CD4-positive, alpha-beta T cell treated with Interleukin-15 for 1 hour (primary cell): ENCODE results near the gene PPP1R14C.
"Not testable (repeated sequence)": the region's sequence is repeated elsewhere in the genome, so short reads cannot be mapped to it uniquely, and the experiment has no call there.

Source experiments
- DNase-seq: peaks from one replicate; pipeline ENCODE4 v3.0.0-alpha.2; 2020

The PPP1R14C gene

GRCh38 chr6:150142670-150143515 is at the start of gene PPP1R14C:
TSS of gene PPP1R14C (plus strand) at chr6:150143044. CDS start at chr6:150143193, 149 bp downstream.
- DNase-seq: no peak

DNA sequence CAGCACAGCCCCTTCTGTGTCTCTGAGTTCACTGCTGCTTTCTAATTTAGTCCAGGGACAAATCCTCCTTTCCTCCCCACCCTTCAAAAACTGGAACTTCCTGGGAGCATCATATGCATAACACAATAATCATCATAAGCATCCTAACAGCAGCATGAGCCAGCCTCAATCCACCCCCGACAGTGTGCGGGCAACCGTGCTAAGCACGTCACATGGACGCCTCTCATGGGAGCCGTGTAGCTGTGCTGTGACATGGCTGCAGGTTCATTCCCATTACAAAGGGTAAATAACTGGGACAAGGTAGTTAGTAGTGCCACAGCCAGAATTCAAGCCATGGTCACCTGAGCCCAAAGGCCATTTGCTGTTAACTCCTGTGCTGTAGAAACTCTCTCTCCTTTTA is 49.4 kb upstream of the PPP1R14C start:
- DNase-seq: no peak

- DNase-seq: no peak
These were observed 44.7 kb upstream of the PPP1R14C start for GRCh38 chr6:150098155-150098554.

DNA sequence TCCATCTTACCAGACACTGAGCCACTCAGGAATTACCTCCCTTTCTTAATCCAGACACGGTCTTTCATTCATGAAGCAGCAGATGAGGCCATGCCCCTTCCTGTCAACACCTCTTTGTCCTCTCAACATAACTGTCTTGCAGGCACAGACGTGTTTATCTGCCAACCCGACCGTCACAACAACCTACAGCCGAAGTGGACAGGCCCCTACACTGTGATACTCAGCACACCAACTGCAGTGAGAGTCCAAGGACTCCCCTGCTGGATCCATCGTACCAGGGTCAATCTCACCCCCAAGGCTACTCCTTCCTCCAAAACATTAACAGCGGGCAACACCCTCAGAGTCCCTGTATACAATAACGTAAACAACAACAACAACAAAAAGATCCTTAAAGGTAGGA is 43.3 kb upstream of the PPP1R14C start:
- no peak for DNase-seq

- no peak for DNase-seq
These were observed 42.9 kb upstream of the PPP1R14C start for GRCh38 chr6:150099953-150100352.

- no peak for DNase-seq
These were observed 42.1 kb upstream of the PPP1R14C start for GRCh38 chr6:150100745-150101144.

DNA sequence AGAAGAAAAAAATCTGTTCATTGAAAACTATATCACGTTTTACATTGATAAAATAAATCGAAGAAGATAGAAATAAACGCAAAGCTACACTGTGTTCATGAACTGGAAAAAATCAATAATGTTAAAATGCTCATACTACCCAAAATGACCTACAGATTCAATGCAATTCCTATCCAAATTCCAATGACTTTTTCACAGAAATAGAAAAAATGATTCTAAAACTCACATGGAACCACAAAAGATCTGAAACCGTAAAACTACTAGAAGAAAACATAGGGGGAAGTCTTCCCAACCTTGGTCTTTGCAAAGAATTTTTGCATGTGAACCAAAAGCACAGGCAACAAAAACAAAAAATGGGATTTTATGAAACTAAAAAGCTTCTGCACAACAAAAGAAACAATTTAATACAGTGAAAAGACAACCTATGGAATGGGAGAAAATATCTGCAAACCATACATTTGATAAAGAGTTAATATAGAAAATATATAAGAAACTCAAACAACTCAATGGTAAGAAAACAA is 40.0 kb upstream of the PPP1R14C start:
- DNase-seq: no peak

GRCh38 chr6:150112233-150112632 is 30.6 kb upstream of the PPP1R14C start:
- no peak for DNase-seq

DNA sequence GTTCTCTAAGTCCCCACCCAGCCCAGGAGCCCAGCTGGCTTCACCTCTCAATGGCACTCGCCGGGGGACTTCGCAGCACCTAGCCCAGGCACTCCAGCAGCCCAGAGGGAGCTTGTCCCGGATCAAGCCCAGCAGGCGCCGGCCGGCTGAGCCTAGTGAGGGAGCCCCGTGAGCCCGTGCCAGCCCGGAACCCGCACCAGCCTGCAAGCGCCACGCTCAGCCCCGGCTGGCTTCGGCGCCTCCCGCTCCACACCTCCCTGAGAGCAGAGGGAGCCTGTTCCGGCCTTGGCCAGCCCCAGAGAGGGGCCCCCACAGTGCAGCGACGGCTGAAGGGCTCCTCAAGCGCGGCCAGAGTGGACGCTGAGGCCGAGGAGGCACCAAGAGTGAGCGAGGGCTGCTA is 27.1 kb upstream of the PPP1R14C start:
- DNase-seq: no peak

GRCh38 chr6:150116200-150116800 is 26.5 kb upstream of the PPP1R14C start:
- no peak for DNase-seq

DNA sequence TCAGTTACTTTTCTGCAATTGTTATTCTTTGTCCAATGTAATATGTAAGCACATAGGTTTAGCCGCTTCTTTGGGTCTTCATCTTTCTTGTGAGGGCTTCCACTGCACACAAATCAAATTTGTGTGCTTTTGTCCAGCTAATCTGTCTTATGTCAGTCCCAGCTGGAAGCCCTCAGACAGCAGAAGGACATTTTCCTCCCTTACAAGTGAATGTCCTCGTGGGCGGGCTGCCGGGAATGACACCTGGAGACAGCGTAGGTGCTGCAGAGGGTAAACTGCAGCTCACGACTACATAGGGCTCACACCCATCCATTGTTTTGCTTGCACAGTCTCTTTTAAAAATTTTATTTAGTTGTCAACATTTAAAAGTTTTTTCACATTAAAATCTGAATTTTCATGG is 24.6 kb upstream of the PPP1R14C start:
- DNase-seq: no peak

GRCh38 chr6:150118627-150119026 is 24.2 kb upstream of the PPP1R14C start:
- DNase-seq: no peak

DNA sequence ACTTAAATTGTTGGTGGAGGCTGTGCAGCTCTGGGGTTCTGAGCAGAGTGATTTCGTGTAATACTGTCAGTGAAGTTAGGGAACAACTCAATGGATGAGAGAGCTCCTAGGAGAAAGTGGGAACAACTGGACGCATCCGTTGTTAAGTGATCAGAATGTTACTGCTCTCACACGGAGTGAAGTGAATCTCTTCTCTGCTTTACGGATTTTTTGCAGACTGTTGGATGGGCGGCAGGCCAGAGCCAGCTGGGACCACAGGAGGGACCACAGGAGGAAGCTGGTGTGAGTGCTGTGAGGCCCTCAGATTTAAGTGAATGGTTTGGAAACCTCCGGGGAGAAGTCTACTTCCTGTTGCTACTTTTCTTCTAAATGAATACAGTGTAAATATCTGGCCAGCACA is 23.7 kb upstream of the PPP1R14C start:
- DNase-seq: no peak

DNA sequence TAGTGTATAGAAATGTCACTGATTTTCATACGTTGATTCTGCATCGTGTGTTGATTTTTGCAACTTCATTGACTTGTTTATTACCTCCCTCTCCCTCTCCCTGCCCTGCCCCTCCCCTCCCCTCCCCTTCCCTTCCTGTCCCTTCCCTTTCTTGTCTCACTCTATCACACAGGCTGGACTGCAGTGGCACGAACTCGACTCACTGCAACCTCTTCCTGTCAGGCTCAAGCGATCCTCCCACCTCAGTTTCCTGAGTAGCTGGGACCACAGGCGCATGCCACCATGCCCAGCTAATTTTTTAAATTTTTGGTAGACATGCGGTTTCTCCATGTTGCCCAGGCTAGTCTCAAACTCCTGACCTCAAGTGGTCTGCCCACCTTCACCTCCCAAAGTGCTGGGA is 19.2 kb upstream of the PPP1R14C start:
- no peak for DNase-seq

- no peak for DNase-seq
These were observed 18.6 kb upstream of the PPP1R14C start for GRCh38 chr6:150124235-150124634.

GRCh38 chr6:150126641-150127291 is 16.1 kb upstream of the PPP1R14C start:
- no peak for DNase-seq

DNA sequence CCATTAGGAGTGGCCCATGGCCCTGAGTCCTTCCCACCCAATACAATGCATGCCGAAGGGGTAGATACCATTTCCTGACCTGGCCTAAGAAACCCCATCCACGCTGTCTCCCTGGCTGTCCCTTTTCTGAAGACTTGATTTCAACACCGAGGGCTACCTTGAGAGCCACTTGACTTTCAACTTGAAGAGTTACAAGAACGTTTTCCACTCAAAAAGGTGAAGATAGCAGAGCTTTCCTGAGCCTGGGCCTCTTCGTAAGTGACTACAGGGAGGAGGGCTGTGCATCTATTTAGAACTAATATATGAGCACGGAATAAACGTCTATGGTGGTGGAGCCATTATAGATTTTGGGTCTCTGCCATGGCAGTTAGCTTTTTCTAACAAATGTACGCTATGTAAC is 14.4 kb upstream of the PPP1R14C start:
- DNase-seq: no peak

GRCh38 chr6:150129616-150130505 is 13.0 kb upstream of the PPP1R14C start:
- no peak for DNase-seq

GRCh38 chr6:150133686-150134085 is 9.2 kb upstream of the PPP1R14C start:
- DNase-seq: no peak

DNA sequence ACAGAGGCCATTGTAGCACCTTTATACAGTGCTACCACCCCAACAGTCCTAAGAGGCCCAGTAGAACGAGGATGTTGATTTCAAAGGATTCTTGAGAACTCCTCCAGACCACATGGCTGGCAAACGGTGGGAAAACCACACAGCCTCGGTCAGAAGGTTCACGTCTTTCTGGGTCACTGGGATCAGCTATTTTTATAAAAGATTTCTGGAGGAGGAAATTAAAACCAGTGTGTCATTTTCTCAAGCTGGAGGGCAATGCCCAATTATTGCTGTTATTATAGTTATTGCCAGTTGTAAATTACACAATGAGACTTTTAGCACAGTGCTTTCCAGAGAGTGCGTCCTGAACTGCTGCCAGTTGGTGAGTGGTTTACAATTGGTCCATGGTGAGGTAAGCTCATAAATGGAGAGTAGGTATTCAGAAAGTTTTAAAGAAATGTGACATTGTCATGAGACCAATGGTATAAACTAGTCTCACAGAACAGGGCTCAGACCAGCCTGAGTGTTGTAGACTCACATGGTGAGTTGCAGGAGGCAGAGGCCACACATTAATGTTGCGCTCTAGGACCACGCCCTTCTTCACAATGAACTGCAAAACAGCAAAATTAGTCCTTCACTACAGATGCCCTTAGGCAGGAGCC is 8.4 kb upstream of the PPP1R14C start:
- DNase-seq: no peak

GRCh38 chr6:150137711-150138110 is 5.1 kb upstream of the PPP1R14C start:
- DNase-seq: not testable (repeated sequence)

GRCh38 chr6:150138638-150139037 is 4.2 kb upstream of the PPP1R14C start:
- DNase-seq: no peak
